ENCODE results near the gene GIMAP7. TPM values are rescaled to one million over a fixed set of nuclear protein-coding genes. Genes with fewer than 3 reads are reported as not detected.

Gene GIMAP7
- total RNA-seq, 4 donors from 2014 or later = 1.00 to 11.9 (median 6.1) TPM

DNA sequence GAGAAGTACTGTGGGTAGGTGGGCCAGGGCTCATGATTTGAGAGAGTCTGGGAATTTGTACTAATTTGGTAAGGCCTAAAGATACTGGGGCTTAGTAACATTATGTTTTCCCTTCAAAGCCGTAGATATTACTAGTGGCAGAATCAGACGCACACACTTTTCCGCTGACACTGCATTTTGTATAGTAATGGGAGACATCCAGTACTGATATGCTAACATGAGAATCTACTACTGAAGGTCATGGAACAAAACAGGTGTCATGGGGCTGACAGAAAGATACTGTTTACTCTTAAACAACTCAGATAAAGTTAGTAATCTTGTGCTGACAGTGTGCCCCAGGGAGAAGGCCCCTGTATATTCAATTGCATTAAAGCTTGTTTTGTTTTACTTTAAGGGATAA, 11.1 kb upstream of the GIMAP7 start:
- Histone ChIP-seq H3K4me1 (no peaks in the 10 kb centered on the region), H3K9me3 (no peaks in the 10 kb centered on the region), H3K4me3 (no peak overlapping the region), H3K27me3 (no peaks in the 10 kb centered on the region), H3K36me3 (no peaks in the 10 kb centered on the region), H3K27ac (peak overlapping the region in 2 of 4 donors; percentile 29 to 37)
- no peak for DNase-seq
- intact Hi-C loops (cut with DNase I; ENCODE audit: low total_unique reads) (no loop called here), in situ Hi-C loops (cut with MboI; ENCODE audit: low pct_ligation_motif_present in 1 of 4, low pct_unique_long_range_greater_than_20kb in 1 of 4, low sequenced_read_pairs in 3 of 4) (no loop called here)
- 78 to 95% methylated on average over 3 of the region's 3 CpGs for WGBS, 2 donors (ENCODE audit: low coverage in 1 of 2)
- TF ChIP-seq, protein P1, sequence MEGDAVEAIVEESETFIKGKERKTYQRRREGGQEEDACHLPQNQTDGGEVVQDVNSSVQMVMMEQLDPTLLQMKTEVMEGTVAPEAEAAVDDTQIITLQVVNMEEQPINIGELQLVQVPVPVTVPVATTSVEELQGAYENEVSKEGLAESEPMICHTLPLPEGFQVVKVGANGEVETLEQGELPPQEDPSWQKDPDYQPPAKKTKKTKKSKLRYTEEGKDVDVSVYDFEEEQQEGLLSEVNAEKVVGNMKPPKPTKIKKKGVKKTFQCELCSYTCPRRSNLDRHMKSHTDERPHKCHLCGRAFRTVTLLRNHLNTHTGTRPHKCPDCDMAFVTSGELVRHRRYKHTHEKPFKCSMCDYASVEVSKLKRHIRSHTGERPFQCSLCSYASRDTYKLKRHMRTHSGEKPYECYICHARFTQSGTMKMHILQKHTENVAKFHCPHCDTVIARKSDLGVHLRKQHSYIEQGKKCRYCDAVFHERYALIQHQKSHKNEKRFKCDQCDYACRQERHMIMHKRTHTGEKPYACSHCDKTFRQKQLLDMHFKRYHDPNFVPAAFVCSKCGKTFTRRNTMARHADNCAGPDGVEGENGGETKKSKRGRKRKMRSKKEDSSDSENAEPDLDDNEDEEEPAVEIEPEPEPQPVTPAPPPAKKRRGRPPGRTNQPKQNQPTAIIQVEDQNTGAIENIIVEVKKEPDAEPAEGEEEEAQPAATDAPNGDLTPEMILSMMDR (IDR thresholded peaks at IDR 0.05) = no peak
- no peak for TF ChIP-seq POLR2AphosphoS5 (IDR thresholded peaks at IDR 0.05)
- TF ChIP-seq POLR2A (IDR thresholded peaks at IDR 0.05) = no peak
- no peak for TF ChIP-seq EP300 (IDR thresholded peaks at IDR 0.05; ENCODE audit: low read depth)

DNA sequence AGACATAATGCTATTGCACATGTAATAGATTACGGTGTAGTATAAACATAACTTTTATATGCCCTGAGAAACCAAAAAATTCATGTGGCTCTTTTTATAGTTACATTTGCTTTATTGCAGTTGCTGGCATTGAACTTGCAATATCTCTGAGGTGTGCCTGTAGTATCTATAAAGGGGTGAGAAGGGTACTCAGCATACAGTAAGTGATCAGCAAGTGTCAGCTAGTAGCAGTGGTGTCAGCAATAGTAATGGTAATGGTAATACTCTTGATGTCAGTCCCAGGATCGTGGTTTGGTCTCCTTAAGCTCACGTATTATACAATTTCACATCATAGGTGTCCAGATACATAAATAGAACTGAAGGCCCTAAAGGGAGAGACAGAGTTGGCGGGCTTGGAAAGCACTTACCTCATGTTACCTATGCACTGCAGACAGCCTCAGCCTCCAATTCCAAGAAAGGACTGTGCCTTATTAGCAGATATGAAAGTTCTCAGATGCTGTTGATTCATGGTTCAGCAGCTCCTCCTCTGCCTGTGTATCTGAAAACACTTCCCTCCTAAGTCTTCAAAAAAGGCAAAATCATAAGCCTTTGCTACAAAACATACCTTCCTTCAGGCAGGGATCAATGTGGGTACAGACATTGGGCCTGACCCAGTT, 6.6 kb upstream of the GIMAP7 start:
- intact Hi-C loops (cut with DNase I; ENCODE audit: low total_unique reads) = no loop called here
- TF ChIP-seq POLR2A (IDR thresholded peaks at IDR 0.05) (no peak), EP300 (IDR thresholded peaks at IDR 0.05; ENCODE audit: low read depth) (no peak), POLR2AphosphoS5 (IDR thresholded peaks at IDR 0.05) (no peak)
- TF ChIP-seq, protein P1 (IDR thresholded peaks at IDR 0.05) = no peak

DNA sequence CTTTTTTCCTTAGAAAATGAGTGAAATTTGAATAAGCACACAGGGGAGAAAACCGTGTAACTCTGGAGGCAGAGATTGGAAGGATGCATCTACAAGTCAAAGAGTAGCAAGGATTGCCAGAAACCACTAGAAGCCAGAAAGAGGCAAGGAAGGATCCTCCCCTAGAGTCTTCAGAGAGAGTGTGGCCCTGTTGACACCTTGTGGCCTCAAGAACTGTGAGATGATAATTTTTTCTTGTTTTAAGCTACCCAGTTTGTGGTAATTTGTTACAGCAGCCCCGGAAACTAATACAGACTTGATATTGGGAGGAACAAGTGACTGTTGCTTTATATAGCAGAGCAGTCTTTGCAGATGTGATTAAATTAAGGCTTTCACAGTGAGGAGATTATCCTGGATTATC, 3.6 kb upstream of the GIMAP7 start:
- in situ Hi-C loops (cut with MboI; ENCODE audit: low pct_ligation_motif_present in 1 of 4, low pct_unique_long_range_greater_than_20kb in 1 of 4, low sequenced_read_pairs in 3 of 4) = no loop called here
- intact Hi-C loops (cut with DNase I; ENCODE audit: low total_unique reads) = no loop called here
- no peak for DNase-seq

More for the DNA sequence above, 6.6 kb upstream of the GIMAP7 start:
- Histone ChIP-seq H3K36me3 (no peaks in the 10 kb centered on the region), H3K27me3 (no peaks in the 10 kb centered on the region), H3K27ac (no peak overlapping the region), H3K9me3 (no peaks in the 10 kb centered on the region), H3K4me1 (no peaks in the 10 kb centered on the region), H3K4me3 (no peak overlapping the region)
- in situ Hi-C loops (cut with MboI; ENCODE audit: low pct_ligation_motif_present in 1 of 4, low pct_unique_long_range_greater_than_20kb in 1 of 4, low sequenced_read_pairs in 3 of 4) = no loop called here
- 74 to 82% methylated on average over 4 of the region's 4 CpGs for WGBS, 2 donors (ENCODE audit: low coverage in 1 of 2)
- DNase-seq = no peak

DNA sequence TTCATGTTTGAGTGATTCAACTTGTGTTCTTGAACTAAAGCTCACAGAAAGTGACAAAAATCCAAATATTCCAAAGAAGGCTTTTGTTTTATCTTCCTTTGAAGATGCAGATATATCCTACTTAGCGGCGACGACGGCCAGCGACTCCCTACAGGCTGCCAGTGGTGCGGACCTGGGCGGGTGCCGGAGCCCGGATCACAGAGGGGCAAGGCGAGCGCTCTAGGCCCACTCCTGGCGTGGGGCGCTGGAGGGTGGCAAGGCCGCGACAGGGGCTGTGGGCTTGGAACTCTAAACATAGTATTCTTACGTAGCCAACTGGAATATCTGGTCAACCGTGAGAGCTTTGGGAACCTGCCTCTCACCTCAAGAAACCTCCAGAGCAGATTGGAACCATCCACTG, 914 bp upstream of the GIMAP7 start:
- Histone ChIP-seq H3K4me3 (peak overlapping the region in 1 of 4 donors; percentile 49), H3K9me3 (no peaks in the 10 kb centered on the region), H3K36me3 (no peaks in the 10 kb centered on the region), H3K4me1 (peaks cover 0 to 9% (median 0%) of the 10 kb centered on the region in 4 donors), H3K27ac (peak overlapping the region; percentile 46 to 74 (median 68)), H3K27me3 (no peaks in the 10 kb centered on the region)
- intact Hi-C loops (cut with DNase I; ENCODE audit: low total_unique reads) = no loop called here
- in situ Hi-C loops (cut with MboI; ENCODE audit: low pct_ligation_motif_present in 1 of 4, low pct_unique_long_range_greater_than_20kb in 1 of 4, low sequenced_read_pairs in 3 of 4) = no loop called here
- no peak for DNase-seq
- TF ChIP-seq POLR2A (IDR thresholded peaks at IDR 0.05) = no peak
- TF ChIP-seq POLR2AphosphoS5 (IDR thresholded peaks at IDR 0.05) = no peak
- TF ChIP-seq, protein P1 (IDR thresholded peaks at IDR 0.05) = no peak
- TF ChIP-seq EP300 (IDR thresholded peaks at IDR 0.05; ENCODE audit: low read depth) = no peak
- WGBS, 2 donors (ENCODE audit: low coverage in 1 of 2) = 94% methylated on average over 17 of the region's 17 CpGs; no CpG with 5 or more reads in 1 of the 2 donors

More for the DNA sequence above, 3.6 kb upstream of the GIMAP7 start:
- WGBS, 2 donors (ENCODE audit: low coverage in 1 of 2) = 65 to 93% methylated on average over 2 of the region's 2 CpGs
- H3K27ac ChIP-seq = no peak overlapping the region
- H3K36me3 ChIP-seq = no peaks in the 10 kb centered on the region
- no peak overlapping the region for H3K4me3 ChIP-seq
- no peaks in the 10 kb centered on the region for H3K9me3 ChIP-seq
- TF ChIP-seq, protein P1 (IDR thresholded peaks at IDR 0.05) = no peak
- no peak for TF ChIP-seq POLR2AphosphoS5 (IDR thresholded peaks at IDR 0.05)
- TF ChIP-seq POLR2A (IDR thresholded peaks at IDR 0.05) = no peak
- TF ChIP-seq EP300 (IDR thresholded peaks at IDR 0.05; ENCODE audit: low read depth) = no peak
- no peaks in the 10 kb centered on the region for H3K27me3 ChIP-seq
- H3K4me1 ChIP-seq = peaks cover 0 to 9% (median 0%) of the 10 kb centered on the region in 4 donors
